ENCODE results near the gene ARHGDIG.

DNA sequence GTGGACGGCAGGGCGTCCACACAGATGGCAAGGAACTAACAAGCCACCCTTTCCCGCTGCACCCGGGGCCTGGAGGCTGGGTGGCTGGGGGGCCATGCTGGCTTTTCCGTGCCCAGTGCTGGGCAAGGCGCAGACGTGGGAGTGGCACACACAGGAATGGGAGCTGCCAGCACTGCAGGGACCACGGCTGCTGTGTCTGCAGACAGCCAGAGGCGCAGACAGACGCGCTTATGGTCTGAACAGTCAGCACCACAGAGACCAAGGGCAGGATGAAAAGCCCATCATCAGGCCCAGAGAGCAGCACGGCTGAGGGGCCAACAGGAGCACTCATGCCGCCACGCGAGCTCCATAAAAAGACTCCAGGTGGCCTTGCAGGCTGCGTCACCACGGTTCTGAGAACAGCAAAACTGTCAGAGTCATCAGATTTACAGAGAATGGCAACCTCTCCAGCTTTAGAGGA is 26.6 kb downstream of the ARHGDIG start:
- no peak for TF ChIP-seq EP300 (IDR thresholded peaks at IDR 0.05)
- TF ChIP-seq, protein P1, sequence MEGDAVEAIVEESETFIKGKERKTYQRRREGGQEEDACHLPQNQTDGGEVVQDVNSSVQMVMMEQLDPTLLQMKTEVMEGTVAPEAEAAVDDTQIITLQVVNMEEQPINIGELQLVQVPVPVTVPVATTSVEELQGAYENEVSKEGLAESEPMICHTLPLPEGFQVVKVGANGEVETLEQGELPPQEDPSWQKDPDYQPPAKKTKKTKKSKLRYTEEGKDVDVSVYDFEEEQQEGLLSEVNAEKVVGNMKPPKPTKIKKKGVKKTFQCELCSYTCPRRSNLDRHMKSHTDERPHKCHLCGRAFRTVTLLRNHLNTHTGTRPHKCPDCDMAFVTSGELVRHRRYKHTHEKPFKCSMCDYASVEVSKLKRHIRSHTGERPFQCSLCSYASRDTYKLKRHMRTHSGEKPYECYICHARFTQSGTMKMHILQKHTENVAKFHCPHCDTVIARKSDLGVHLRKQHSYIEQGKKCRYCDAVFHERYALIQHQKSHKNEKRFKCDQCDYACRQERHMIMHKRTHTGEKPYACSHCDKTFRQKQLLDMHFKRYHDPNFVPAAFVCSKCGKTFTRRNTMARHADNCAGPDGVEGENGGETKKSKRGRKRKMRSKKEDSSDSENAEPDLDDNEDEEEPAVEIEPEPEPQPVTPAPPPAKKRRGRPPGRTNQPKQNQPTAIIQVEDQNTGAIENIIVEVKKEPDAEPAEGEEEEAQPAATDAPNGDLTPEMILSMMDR (IDR thresholded peaks at IDR 0.05), result no peak
